WTC11 (cell line): ENCODE measurements around the gene NEMP1. TPM values are rescaled to one million over a fixed set of nuclear protein-coding genes. Genes with fewer than 3 reads are reported as not detected.

ENCODE experiments used
- ATAC-seq: fragments of 200-7000 bp; cut with Tn5 transposase; 2 replicates; pipeline ENCODE4 v1.10.0; 2021; ENCODE audit warnings: mild to moderate bottlenecking, moderate library complexity
- CTCF ChIA-PET: fragments of 300-600 bp; sonication (Branson Sonifier 250); formaldehyde crosslinking; loops from one replicate; lab custom pipeline; 2021; ENCODE audit warnings: antibody characterized with exemption; lab: Charles Lee
- POLR2A ChIA-PET: fragments of 350-600 bp; sonication (Branson Sonifier 250); formaldehyde crosslinking; loops from one replicate; lab custom pipeline; 2021; ENCODE audit warnings: antibody characterized with exemption; lab: Charles Lee
- DNase-seq: peaks from one replicate; pipeline ENCODE4 v3.0.0; 2021; ENCODE audit warnings: low spot score
- H3K27ac Mint-ChIP-seq: 2 replicates; pipeline ENCODE4 v1.8.0; 2021; ENCODE audit warnings: mixed read lengths
- H3K27me3 Mint-ChIP-seq: 2 replicates; pipeline ENCODE4 v1.8.0; 2021; ENCODE audit warnings: low read depth, mild to moderate bottlenecking, moderate library complexity, mixed read lengths
- H3K36me3 Mint-ChIP-seq: 2 replicates; pipeline ENCODE4 v1.8.0; 2021; ENCODE audit warnings: mixed read lengths
- H3K4me1 Mint-ChIP-seq: 2 replicates; pipeline ENCODE4 v1.8.0; 2022; ENCODE audit warnings: mixed read lengths
- H3K4me3 Mint-ChIP-seq: 2 replicates; pipeline ENCODE4 v1.8.0; 2021; ENCODE audit warnings: mild to moderate bottlenecking, moderate library complexity, mixed read lengths
- H3K9me3 Mint-ChIP-seq: 2 replicates; pipeline ENCODE4 v1.8.0; 2021; ENCODE audit warnings: mixed read lengths
- ATF1 ChIP-seq: sonication (generic); formaldehyde crosslinking; IDR thresholded peaks from 2 replicates; pipeline ENCODE4 v1.8.1; 2023; ENCODE audit warnings: mild to moderate bottlenecking, moderate library complexity, missing genetic modification reagents
- CBFB ChIP-seq: sonication (generic); formaldehyde crosslinking; IDR thresholded peaks from 2 replicates; pipeline ENCODE4 v1.8.1; 2022; ENCODE audit warnings: mild to moderate bottlenecking, low read depth, missing genetic modification reagents
- ELF4 ChIP-seq: sonication (generic); formaldehyde crosslinking; IDR thresholded peaks from 2 replicates; pipeline ENCODE4 v1.8.1; 2022; ENCODE audit warnings: low read depth, mild to moderate bottlenecking, moderate library complexity, missing genetic modification reagents
- ESRRA ChIP-seq: sonication (generic); formaldehyde crosslinking; IDR thresholded peaks from 2 replicates; pipeline ENCODE4 v1.8.1; 2022; ENCODE audit warnings: mild to moderate bottlenecking, missing genetic modification reagents, borderline replicate concordance
- FOXK1 ChIP-seq: sonication (generic); formaldehyde crosslinking; IDR thresholded peaks from 2 replicates; pipeline ENCODE4 v1.8.0; 2022; ENCODE audit warnings: mild to moderate bottlenecking, moderate library complexity, missing genetic modification reagents
- GABPB1 ChIP-seq: sonication (generic); formaldehyde crosslinking; IDR thresholded peaks from 2 replicates; pipeline ENCODE4 v1.8.1; 2023; ENCODE audit warnings: mild to moderate bottlenecking, missing genetic modification reagents
- HMGA2 ChIP-seq: fragments of 250-450 bp; sonication (Bioruptor Pico); IDR thresholded peaks from 2 replicates; pipeline ENCODE4 v1.4.0; 2021; ENCODE audit warnings: mild to moderate bottlenecking, moderate library complexity
- IRF1 ChIP-seq: sonication (generic); formaldehyde crosslinking; IDR thresholded peaks from 2 replicates; pipeline ENCODE4 v1.8.0; 2023; ENCODE audit warnings: missing genetic modification reagents
- JAZF1 ChIP-seq: fragments of 250-450 bp; sonication (Bioruptor Pico); IDR thresholded peaks from 2 replicates; pipeline ENCODE4 v1.9.0; 2021; ENCODE audit warnings: moderate library complexity, mild to moderate bottlenecking, inconsistent platforms
- KAT7 ChIP-seq: sonication (generic); formaldehyde crosslinking; IDR thresholded peaks from 2 replicates; pipeline ENCODE4 v1.8.1; 2023; ENCODE audit warnings: missing genetic modification reagents, mild to moderate bottlenecking, borderline replicate concordance
- MLX ChIP-seq: sonication (generic); formaldehyde crosslinking; IDR thresholded peaks from 2 replicates; pipeline ENCODE4 v1.8.1; 2023; ENCODE audit warnings: mild to moderate bottlenecking, missing genetic modification reagents, moderate library complexity
- NFATC4 ChIP-seq: fragments of 250-450 bp; sonication (Bioruptor Pico); IDR thresholded peaks from 2 replicates; pipeline ENCODE4 v1.9.0; 2021; ENCODE audit warnings: mild to moderate bottlenecking
- NFYB ChIP-seq: sonication (generic); formaldehyde crosslinking; conservative IDR thresholded peaks from 2 replicates; pipeline ENCODE4 v1.8.0; 2022; ENCODE audit warnings: low read depth, missing genetic modification reagents
- RORB ChIP-seq: fragments of 250-450 bp; sonication (Bioruptor Pico); IDR thresholded peaks from 2 replicates; pipeline ENCODE4 v1.9.0; 2021; ENCODE audit warnings: mild to moderate bottlenecking
- SOX15 ChIP-seq: fragments of 250-450 bp; sonication (Bioruptor Pico); IDR thresholded peaks from 2 replicates; pipeline ENCODE4 v1.9.0; 2021; ENCODE audit warnings: mild to moderate bottlenecking
- TP53 ChIP-seq: sonication (generic); formaldehyde crosslinking; IDR thresholded peaks from 2 replicates; pipeline ENCODE4 v1.8.1; 2023; ENCODE audit warnings: mild to moderate bottlenecking, missing genetic modification reagents
- USF1 ChIP-seq: sonication (generic); formaldehyde crosslinking; IDR thresholded peaks from 2 replicates; pipeline ENCODE4 v1.8.0; 2022; ENCODE audit warnings: mild to moderate bottlenecking, missing genetic modification reagents
- USF2 ChIP-seq: sonication (generic); formaldehyde crosslinking; IDR thresholded peaks from 2 replicates; pipeline ENCODE4 v1.8.1; 2023; ENCODE audit warnings: mild to moderate bottlenecking, missing genetic modification reagents, moderate library complexity
- ZNF423 ChIP-seq: fragments of 250-450 bp; sonication (Bioruptor Pico); IDR thresholded peaks from 2 replicates; pipeline ENCODE4 v2.1.2; 2022; ENCODE audit warnings: mild to moderate bottlenecking, moderate library complexity
- total RNA-seq: library from RNA; stranded (reverse); gene quantifications from 3 replicates; pipeline ENCODE4 v1.2.3, GENCODE V29; 2021
- TF ChIP-seq, protein P1 (sequence below): sonication (generic); formaldehyde crosslinking; IDR thresholded peaks from 2 replicates; pipeline ENCODE4 v1.8.0; 2022; ENCODE audit warnings: mild to moderate bottlenecking, missing genetic modification reagents
- TF ChIP-seq, protein P2 (sequence below): sonication (generic); formaldehyde crosslinking; IDR thresholded peaks from 2 replicates; pipeline ENCODE4 v1.8.0; 2022; ENCODE audit warnings: missing genetic modification reagents
- TF ChIP-seq, protein P3 (sequence below): fragments of 250-450 bp; sonication (Bioruptor Pico); IDR thresholded peaks from 2 replicates; pipeline ENCODE4 v1.9.0; 2021; ENCODE audit warnings: mild to moderate bottlenecking
- TF ChIP-seq, protein P4 (sequence below): fragments of 250-450 bp; sonication (Bioruptor Pico); IDR thresholded peaks from 2 replicates; pipeline ENCODE4 v2.1.2; 2022; ENCODE audit warnings: mild to moderate bottlenecking, moderate library complexity

The NEMP1 gene
- total RNA-seq, 1 experiment from 2014 or later, result 41.9 TPM

- H3K4me1 Mint-ChIP-seq, result peaks cover 8% of the 10 kb centered on the region
- ATAC-seq (no peak), DNase-seq (no peak)
- no peaks in the 10 kb centered on the region for H3K36me3 Mint-ChIP-seq
- no peak overlapping the region for H3K27ac Mint-ChIP-seq
- ChIA-PET POLR2A (no interaction called here), CTCF (interaction anchor here (0.6 to 1.4 kb wide), 8 partner anchors 9 to 202 kb away, joined by 3 to 7 read pairs (median 3); partner anchors contain the start of gene STAT6)
- TF ChIP-seq HMGA2 (CRISPR knock-in tag) (no peak), ATF1 (CRISPR knock-in tag) (no peak)
- TF ChIP-seq, protein P1, sequence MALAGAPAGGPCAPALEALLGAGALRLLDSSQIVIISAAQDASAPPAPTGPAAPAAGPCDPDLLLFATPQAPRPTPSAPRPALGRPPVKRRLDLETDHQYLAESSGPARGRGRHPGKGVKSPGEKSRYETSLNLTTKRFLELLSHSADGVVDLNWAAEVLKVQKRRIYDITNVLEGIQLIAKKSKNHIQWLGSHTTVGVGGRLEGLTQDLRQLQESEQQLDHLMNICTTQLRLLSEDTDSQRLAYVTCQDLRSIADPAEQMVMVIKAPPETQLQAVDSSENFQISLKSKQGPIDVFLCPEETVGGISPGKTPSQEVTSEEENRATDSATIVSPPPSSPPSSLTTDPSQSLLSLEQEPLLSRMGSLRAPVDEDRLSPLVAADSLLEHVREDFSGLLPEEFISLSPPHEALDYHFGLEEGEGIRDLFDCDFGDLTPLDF (CRISPR knock-in tag), result no peak
- H3K27me3 Mint-ChIP-seq, result peaks cover 10% of the 10 kb centered on the region; the same call in 1 of the 2 replicates
- H3K4me3 Mint-ChIP-seq, result no peak overlapping the region
- H3K9me3 Mint-ChIP-seq, result no peaks in the 10 kb centered on the region
Measured at GRCh38 chr12:57040750-57041149, 37.8 kb downstream of the NEMP1 start.

GRCh38 chr12:57040211-57040610, 38.4 kb downstream of the NEMP1 start:
- H3K4me1 Mint-ChIP-seq, result peaks cover 8% of the 10 kb centered on the region
- TF ChIP-seq TP53 (no peak), ZNF423 (CRISPR knock-in tag) (no peak), FOXK1 (CRISPR knock-in tag) (no peak), RORB (no peak), USF1 (CRISPR knock-in tag) (no peak), CBFB (CRISPR knock-in tag) (no peak), SOX15 (no peak), ESRRA (CRISPR knock-in tag) (no peak), NFYB (CRISPR knock-in tag) (no peak), KAT7 (no peak), IRF1 (CRISPR knock-in tag) (no peak), GABPB1 (CRISPR knock-in tag) (no peak), ELF4 (CRISPR knock-in tag) (no peak), USF2 (CRISPR knock-in tag) (no peak), MLX (CRISPR knock-in tag) (no peak), JAZF1 (CRISPR knock-in tag) (no peak), NFATC4 (no peak)
- TF ChIP-seq, protein P2, sequence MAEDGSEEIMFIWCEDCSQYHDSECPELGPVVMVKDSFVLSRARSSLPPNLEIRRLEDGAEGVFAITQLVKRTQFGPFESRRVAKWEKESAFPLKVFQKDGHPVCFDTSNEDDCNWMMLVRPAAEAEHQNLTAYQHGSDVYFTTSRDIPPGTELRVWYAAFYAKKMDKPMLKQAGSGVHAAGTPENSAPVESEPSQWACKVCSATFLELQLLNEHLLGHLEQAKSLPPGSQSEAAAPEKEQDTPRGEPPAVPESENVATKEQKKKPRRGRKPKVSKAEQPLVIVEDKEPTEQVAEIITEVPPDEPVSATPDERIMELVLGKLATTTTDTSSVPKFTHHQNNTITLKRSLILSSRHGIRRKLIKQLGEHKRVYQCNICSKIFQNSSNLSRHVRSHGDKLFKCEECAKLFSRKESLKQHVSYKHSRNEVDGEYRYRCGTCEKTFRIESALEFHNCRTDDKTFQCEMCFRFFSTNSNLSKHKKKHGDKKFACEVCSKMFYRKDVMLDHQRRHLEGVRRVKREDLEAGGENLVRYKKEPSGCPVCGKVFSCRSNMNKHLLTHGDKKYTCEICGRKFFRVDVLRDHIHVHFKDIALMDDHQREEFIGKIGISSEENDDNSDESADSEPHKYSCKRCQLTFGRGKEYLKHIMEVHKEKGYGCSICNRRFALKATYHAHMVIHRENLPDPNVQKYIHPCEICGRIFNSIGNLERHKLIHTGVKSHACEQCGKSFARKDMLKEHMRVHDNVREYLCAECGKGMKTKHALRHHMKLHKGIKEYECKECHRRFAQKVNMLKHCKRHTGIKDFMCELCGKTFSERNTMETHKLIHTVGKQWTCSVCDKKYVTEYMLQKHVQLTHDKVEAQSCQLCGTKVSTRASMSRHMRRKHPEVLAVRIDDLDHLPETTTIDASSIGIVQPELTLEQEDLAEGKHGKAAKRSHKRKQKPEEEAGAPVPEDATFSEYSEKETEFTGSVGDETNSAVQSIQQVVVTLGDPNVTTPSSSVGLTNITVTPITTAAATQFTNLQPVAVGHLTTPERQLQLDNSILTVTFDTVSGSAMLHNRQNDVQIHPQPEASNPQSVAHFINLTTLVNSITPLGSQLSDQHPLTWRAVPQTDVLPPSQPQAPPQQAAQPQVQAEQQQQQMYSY (CRISPR knock-in tag), result no peak
- TF ChIP-seq, protein P3, sequence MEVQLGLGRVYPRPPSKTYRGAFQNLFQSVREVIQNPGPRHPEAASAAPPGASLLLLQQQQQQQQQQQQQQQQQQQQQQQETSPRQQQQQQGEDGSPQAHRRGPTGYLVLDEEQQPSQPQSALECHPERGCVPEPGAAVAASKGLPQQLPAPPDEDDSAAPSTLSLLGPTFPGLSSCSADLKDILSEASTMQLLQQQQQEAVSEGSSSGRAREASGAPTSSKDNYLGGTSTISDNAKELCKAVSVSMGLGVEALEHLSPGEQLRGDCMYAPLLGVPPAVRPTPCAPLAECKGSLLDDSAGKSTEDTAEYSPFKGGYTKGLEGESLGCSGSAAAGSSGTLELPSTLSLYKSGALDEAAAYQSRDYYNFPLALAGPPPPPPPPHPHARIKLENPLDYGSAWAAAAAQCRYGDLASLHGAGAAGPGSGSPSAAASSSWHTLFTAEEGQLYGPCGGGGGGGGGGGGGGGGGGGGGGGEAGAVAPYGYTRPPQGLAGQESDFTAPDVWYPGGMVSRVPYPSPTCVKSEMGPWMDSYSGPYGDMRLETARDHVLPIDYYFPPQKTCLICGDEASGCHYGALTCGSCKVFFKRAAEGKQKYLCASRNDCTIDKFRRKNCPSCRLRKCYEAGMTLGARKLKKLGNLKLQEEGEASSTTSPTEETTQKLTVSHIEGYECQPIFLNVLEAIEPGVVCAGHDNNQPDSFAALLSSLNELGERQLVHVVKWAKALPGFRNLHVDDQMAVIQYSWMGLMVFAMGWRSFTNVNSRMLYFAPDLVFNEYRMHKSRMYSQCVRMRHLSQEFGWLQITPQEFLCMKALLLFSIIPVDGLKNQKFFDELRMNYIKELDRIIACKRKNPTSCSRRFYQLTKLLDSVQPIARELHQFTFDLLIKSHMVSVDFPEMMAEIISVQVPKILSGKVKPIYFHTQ (CRISPR knock-in tag), result no peak
- TF ChIP-seq, protein P4, sequence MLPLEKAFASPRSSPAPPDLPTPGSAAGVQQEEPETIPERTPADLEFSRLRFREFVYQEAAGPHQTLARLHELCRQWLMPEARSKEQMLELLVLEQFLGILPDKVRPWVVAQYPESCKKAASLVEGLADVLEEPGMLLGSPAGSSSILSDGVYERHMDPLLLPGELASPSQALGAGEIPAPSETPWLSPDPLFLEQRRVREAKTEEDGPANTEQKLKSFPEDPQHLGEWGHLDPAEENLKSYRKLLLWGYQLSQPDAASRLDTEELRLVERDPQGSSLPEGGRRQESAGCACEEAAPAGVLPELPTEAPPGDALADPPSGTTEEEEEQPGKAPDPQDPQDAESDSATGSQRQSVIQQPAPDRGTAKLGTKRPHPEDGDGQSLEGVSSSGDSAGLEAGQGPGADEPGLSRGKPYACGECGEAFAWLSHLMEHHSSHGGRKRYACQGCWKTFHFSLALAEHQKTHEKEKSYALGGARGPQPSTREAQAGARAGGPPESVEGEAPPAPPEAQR (CRISPR knock-in tag), result no peak
- ChIA-PET CTCF (interaction anchor here (1.0 to 1.4 kb wide), 5 partner anchors 9 to 136 kb away, joined by 3 to 6 read pairs (median 3); no protein-coding TSS in a partner anchor), POLR2A (no interaction called here)
- no peaks in the 10 kb centered on the region for H3K36me3 Mint-ChIP-seq
- ATAC-seq (no peak), DNase-seq (no peak)
- H3K9me3 Mint-ChIP-seq, result no peaks in the 10 kb centered on the region
- H3K27ac Mint-ChIP-seq, result no peak overlapping the region
- peaks cover 10% of the 10 kb centered on the region; the same call in 1 of the 2 replicates for H3K27me3 Mint-ChIP-seq
- H3K4me3 Mint-ChIP-seq, result no peak overlapping the region
